ENCODE results near the gene YJEFN3.

The YJEFN3 gene

DNA sequence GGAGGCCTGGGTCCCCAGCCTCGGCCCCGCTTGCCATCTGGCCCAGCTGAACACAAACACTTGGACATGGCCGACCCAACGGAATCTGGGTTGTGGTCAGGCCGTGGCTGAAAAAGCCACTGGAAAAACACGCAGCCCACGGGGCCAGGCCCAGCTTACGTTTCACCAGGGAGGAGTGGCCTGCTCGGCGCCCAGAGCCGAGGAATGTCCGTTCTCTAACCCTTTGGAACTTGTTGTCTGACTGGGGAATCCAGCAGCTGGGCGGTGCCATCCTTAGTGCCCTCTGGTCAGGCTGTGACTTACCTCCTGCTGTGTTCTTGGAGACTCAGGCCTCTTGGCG is 23.1 kb downstream of the YJEFN3 start:
- peak; percentile 40 for DNase-seq (ENCODE audit: low read depth, low spot score)

DNA sequence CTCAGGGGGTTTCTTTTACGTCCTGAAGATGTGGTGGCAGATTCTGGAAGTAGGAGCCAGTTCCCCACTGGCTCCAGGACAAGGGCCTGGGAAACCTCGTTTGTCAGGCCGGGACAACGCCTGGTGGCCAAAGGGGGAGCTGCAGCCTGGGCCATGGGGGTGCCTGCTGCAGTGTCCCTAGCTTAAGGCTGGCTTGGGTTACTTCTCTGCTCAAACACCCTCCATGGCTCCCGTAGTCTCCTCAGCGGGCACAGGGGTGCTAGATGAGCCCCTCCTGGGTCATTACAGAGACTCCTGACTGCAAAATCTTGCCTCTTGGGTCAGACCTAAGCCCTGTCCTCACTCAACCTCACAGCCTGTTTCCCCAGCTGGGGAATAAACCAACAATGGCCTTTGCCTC is 24.1 kb downstream of the YJEFN3 start:
- peak; percentile 67 for DNase-seq (ENCODE audit: low read depth, low spot score)

DNA sequence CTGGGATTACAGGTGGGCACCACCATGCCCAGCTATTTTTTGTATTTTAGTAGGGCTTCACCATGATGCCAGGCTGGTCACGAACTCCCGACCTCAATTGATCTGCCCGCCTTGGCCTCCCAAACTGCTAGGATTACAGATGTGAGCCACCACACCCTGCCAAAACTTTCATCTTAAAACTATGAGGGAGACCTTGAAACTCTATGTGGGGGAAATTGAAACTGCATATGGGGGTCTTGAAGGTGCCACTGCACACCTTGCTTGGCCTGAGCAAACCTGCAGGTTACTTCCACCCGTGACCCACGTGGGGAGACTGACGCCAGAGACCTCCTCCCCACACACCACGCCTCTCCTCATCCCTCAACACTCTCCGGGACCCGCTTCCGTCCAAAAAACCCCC is 25.0 kb downstream of the YJEFN3 start:
- no peak for DNase-seq (ENCODE audit: low read depth, low spot score)

DNA sequence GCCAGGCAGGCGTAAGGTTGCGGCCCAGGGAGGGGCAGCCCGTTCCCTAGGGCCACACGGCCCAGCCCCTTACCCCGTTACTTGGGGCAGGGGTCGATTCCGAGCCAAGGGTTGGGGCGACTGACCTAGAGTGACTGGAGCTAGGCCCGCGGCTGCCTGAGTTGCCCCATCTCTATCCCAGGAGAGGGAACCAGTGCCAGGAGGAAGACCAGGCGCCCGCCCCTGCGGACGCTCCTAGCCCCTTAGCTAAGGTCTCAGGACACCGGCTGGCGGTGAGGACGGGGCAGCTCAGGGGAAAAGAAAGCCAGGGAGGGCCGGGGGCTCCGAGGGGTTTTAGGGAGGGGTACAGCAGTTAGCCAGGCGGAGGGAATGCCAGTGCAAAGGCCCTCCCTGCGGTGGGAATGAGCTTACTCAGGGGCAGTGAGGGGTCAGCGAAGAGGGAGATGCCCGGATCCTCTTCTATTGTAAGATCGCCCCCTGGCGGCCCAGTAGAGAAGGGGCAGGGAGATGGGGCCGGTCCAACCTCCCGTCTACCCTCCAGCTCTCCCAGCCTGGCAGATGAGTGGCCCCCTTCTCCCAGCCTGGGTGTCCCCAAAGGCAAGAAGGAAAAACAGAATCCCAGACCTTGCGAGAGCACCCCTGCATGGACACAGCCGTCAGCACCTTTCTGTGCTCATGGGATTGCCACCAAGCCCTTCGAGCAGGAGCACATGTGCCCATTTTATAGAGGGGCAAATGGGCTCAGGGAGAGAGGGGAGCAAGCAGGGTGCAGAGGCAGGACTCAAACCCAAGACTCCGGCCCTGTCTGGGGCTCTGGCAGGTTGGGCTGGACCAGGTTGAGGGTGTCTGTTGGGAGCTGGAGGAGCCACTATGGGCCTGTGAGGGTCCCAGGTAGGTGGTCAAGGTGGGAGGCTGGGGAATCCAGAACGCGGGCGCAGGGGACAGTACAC is 25.6 kb downstream of the YJEFN3 start:
- peak; percentile 82 for DNase-seq (ENCODE audit: low read depth, low spot score)

DNA sequence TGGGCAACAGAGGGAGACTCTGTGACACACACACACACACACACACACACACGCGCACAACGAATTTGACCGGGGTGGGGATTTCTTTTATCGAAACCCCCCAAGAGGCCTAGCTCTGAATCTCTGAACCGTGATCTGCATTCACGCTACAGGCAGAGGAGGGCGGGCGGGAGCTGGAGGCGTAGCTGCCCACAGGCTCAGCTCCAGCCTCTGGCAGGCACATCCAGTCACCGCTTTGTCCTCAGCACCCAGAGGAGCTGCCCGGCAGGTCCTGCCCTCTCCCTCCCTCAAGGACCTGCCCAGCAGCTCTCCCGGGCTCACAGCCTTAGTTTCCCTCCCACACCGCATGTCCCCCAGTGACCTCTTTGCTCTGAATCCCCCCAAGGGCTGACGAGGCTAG is 29.3 kb downstream of the YJEFN3 start:
- DNase-seq (ENCODE audit: low read depth, low spot score), result no peak

DNA sequence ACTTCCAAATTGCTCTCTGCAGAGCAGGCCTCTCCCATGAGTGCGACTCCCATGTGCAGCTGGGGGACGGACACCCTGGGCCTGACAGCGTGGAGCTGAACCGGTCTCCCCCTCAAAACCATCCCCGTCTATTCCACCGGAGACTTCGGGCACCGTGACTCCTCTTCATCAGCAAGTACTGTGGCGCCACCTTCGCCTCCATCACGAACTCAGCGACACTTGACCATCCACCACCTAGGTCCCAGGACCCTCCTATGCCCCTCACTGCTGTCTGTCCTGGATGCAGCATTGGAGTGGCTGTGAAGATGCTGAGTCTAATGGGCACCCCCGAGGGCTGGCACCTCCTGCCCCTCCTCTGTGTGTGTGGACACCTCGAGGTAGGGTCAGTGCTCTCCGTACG is 29.9 kb downstream of the YJEFN3 start:
- DNase-seq (ENCODE audit: low read depth, low spot score), result no peak

DNA sequence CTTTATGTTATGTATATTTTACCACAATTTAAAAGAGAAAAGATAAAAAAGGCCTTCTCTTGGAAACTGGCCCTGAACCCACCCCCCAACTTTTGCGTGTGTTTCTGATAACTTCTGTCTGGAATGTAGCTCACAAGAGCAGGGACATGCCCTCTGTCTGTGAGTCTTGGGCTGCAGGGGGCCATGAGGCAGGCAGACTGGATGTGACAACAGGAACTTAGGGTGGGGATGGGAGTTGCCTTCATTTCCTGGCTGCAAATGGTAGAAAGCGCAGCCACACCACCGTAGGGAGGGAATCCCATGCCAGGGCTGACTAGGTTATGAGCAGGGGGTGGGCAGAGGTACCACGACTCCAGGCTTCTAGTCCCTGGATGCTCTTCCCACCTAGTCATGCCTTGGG is 31.2 kb downstream of the YJEFN3 start:
- DNase-seq (ENCODE audit: low read depth, low spot score), result no peak

DNA sequence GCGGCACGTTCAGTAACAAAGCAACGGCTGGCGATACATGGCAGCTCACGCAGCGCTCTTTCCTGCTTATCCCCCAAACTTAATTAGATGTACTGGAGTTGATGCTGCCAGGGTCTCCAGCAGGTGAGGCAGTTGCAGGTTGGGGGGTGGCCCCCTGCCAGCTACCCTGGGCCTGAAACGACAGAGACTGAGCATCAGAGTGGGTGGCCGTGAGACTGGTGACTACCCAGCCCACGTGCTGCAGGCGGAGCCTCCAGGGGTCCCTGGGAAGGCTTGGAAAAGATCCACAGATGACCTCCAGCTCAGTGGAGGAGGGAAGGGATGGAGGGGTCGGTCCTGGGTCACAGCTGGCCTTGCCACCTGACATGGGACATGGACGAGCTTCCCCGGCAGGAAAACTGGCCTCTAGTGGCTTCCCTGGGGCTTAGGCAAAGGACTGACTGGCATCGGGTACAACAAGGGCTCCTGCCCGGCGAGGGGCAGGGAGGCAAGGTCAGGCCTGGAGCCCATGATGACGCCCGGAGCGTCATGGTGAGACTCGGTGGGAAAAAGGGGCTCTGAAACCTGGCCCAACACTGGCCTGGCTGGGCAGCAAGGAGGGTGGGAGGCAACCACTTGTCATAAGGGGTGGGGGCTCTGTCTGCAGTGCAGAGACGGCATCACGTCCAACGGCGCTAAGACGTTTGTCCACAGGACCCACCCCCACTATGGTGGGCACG is 33.4 kb downstream of the YJEFN3 start:
- DNase-seq (ENCODE audit: low read depth, low spot score), result no peak

DNA sequence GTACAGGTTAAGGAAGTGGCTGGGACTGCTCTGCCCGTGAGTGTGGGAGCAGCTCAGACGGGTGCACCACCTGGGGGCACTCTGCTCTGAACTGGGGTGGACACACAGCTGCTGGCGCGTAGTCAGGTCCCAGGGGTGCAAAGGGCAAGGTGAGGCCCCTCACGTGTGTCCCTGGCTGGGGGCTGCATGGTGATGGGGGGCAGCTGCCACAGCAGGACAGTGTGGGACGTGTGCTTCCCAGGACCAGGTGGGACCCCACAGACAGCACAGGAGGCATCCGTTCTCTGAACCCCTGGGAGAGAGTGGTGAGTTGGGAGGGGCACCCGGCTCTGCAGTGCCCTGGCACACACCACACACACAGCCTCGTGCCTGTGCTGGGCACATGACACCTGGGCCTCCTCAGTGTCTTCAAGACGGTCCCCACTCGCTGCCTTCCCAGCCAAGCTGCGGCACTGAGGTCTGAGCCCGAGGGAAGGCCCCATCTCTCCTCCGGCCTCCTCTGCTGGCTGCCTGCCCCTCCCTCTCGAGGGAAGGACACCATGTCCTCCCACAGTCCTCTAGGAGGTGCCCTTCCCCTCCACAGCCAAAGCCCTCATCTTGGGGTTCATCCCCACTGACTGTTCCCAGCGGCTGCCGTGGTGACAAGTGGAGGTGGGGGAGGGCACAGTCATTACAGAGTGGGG is 34.1 kb downstream of the YJEFN3 start:
- no peak for DNase-seq (ENCODE audit: low read depth, low spot score)

DNA sequence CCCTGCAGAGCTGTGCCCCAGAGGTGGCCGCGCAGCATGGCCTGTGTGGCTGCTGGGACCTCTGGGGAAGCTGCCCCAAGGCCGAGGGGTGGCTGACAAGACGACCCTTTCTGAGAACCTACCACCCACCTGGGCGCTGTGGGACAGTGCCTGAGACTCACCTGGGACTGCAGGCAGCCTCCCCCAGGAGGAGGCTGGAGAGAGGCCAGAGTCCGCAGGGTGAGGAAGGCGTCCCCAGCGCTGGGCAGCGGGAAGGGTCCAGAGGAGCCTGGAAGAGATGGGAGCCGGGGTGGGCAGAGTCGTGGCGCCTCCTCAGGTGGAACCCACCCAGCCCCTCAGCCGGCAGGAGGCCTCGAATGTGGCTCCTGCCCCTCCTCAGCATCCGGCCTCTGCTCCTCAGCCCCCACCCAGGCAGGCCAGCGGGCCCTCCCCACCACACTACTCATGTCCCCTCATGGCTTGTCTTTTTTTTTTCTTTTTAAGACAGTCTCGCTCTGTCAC is 34.7 kb downstream of the YJEFN3 start:
- no peak for DNase-seq (ENCODE audit: low read depth, low spot score)

DNA sequence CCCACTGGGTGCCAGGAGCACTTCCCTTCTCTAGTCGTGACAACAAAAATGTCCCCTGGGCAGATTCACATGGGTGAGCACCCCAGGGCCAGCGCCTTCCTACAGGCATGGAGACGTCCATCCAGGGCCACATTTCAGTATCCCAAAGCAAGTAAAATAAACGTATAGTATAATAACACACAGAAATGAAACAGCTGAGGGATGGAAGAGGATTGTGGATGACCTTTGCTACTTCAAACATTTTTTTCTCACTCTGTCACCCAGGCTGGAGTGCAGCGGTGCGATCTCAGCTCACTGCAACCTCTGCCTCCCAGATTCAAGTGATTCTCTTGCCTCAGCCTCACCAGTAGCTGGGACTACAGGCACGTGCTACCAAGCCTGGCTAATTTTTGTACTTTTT is 37.6 kb downstream of the YJEFN3 start:
- no peak for DNase-seq (ENCODE audit: low read depth, low spot score)

DNA sequence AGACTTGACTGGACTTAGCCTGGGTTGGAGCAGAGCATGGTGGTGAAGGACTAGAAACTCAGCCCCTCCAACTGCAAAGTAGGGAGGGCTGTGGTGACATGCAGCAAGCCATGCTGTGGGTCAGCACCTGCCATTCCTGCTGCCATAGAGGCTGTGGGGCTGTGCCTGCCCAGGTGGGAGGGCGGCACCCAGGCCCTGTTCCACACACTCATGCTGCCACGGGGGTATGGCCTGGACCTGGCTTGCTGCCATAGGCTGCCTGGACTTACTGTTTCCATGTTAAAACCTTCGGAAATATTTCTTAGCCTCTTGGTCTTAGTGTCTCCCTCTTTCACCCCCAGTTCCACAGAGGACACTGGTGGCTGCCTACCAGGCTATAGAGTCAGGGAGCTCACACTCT is 38.7 kb downstream of the YJEFN3 start:
- no peak for DNase-seq (ENCODE audit: low read depth, low spot score)

DNA sequence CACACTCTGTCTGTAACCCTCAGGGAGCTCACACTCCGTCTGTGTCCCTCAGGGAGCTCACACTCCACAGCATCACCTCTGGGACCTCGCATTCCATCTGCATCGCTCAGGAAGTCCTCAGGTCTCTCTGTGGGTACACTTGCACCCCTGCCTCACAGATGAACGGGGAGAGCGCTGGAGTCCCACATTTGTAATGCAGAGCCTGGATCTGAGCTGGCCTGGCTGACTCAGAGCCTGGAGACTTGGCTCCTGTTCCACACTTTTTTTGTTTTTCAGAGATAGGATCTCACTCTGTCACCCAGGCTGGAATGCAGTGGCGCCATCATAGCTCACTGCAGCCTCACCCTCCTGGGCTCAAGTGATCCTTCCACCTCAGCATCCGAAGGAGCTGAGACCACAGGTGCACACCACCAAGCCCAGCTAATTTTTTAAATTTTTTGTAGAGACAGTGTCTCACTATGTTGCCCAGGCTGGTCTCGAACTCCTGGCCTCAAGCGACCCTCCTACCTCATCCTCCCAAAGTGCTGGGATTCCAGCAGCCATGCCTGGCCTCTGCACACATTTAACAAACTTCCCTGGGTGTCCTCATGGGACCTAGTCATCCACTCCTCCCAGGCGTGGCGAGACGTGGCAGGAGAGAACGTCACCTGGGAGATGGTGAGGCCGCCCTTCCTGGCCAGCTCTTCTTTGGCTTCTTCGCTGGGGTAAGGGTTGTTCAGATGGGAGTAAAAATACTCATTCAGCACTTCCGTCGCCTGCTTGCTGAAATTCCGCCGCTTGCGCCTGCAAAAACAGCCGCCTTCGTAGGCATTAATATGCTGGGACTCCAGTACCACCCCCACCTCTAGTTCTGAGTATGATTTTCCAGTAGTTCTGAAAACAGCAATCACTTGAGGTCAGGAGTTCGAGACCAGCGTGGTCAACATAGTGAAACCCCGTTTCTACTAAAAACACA is 40.4 kb downstream of the YJEFN3 start:
- no peak for DNase-seq (ENCODE audit: low read depth, low spot score)

DNA sequence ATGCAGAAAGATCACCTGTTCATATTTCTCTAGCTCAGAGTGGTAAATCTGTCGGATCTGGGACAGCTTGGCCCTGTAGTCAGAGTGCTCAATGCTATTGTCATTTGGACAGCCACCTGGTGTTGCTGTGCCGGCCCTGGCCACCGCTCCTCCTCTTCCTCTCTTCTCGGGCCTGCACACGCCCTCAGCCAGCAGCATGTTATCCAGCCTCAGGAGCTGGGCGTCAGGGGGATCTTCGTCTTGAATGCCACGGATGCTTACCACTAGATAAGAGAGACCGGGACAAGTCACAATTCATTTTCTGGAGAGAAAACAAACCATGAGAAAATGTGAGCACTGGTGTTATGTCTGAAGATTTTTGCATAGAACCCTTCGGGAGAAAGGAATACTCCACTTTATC is 41.9 kb downstream of the YJEFN3 start:
- no peak for DNase-seq (ENCODE audit: low read depth, low spot score)

DNA sequence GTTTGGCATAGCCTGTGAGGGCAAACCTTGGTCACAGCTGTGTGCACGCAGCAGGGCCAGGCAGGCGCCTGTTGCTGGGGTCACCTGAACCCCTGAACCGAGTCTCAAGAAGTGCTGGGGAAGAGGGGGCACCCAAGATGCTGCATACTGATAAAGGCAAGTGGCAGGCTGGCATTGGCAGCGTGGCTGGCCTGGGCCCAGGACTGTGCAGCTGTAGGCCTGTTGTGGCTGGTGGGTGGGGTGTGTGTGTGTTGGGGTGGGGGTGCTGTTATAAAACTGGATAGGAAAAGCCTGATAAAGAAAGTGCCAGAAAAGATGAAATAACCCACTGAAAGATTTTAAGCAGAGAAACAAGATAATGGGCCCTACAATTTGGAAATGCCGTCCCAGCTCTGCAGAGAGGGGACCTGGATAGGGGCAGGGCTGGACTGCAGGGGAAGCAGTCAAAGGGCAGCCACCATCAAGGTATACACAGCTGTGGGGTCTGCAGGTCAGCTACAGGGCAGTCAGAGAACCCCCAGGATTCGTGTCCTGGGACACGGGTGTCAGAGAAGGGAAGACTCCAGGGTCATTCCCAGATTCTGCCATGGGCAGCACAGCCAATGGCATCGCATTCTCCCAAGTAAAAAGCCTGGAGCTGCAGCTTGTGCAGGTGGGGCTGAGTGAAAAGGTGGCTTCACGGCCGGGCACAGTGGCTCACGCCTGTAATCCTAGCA is 42.5 kb downstream of the YJEFN3 start:
- DNase-seq (ENCODE audit: low read depth, low spot score), result no peak

DNA sequence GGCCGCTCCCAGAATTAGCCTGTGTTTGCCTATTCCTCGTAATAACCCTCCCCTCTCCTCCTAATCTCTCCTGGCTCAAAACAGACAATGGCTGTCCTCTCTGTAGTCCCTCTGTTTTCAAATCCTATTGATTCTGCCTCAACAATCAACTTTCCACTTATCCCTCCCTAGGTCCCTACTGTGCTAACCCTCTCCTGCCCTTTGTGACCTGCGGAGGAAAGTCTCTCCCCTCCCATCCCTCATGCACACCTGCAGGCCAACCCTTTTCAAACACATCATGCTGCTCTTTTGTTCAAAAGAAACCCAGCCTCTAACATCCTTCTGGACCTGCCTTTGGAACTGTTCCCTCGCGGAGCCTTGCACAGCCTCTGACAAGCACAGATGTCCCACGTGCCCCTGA is 46.7 kb downstream of the YJEFN3 start:
- no peak for DNase-seq (ENCODE audit: low read depth, low spot score)

DNA sequence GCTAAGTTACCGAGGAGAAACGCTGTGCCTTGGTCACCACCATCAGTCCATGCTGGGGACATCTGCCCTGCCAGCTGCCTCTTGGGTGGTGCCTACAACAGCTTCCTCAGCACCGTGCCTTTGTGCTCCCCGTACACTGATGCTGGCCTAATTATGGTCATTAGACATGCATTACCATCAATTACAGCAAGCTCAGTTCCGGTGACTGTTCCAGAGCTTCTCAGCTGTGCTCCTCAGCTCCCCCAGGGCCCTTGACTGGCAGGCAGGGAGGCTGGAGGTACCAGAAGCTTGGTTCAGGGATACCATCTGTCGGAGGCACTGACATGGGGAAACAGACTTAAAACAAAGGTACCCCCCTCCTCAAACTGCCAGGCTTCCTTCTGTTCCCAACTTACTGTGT is 49.5 kb downstream of the YJEFN3 start:
- DNase-seq (ENCODE audit: low read depth, low spot score), result no peak

DNA sequence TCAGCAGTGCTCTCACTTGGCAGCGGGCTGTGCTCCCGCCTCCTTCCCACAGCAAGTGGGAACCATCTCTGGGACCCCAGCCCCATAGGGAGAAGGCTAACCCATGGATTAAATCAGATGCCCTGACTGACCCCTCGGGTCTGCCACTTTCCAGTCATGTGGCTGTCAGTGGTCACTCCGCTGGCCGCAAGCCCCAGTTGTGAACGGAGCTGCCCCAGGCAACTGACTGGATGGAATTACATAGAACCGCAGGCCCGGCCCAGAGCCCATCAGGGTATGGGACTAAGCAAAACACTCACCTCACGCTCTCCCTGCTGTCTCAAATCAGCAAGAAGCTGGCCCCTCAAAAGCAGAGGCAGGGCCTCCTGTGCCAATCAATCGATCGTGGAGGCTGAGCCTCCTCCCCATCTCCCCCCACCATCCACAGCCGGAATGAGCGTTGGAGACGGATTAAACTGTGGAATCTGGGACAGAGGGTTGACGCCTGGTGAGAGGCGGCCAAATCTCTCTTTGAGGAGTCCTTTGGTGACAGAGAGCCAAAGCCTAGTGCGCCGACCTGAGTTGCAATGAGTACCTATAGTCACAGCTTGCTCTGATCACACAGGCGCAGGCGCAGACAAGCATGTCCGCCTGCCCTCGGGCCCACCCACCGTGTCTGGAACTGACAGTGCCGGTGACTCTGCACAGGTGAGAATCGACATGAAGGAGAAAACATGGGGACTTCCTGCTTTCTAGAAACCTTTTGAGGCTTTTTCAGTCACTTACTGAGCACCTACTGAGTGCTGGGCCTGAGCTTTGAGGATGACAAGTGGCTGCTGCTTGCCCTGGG is 51.0 kb downstream of the YJEFN3 start:
- no peak for DNase-seq (ENCODE audit: low read depth, low spot score)

DNA sequence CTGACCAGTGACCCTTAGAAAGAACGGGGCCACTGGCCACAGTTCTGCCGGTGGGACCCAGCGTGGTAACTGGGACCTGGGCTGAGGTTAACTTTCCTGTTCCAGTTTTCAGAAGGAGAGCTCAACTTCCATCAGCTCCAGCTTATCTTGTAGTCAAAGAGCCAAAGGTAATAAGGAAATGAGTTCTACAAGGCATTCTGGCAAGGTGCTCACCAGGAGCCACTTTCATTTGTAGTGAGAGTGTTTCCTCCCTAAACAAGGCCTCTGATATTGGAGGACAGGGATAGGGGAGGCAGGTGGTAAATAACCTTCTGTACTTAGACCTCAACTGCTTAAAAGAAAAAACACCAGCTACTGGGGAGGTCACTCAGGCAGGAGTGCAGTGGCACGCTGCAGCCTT is 51.7 kb downstream of the YJEFN3 start:
- DNase-seq (ENCODE audit: low read depth, low spot score), result no peak

DNA sequence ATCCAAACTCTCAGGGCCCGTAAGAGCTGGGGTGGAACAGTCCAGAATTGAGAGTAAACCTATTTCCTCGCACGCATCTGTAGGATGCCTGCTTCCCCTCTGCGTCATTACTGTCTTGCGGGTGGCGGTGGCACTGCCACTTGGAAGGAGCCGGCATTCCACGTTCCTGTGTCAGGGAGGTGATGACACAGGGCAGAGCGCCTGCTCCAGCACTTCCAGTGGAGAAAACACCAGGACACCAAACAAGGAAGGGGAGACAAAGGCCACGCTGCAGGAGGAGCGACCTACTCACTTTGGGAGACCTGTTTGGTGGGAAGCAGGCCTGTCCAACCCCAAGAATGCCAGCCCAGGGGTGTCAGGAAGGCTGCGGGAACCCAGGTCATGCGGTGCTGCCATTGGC is 52.7 kb downstream of the YJEFN3 start:
- no peak for DNase-seq (ENCODE audit: low read depth, low spot score)

Data from ELF-1 (cell line).